ENCODE measurements around the gene NWD2. TPM values are rescaled to one million over a fixed set of nuclear protein-coding genes. Genes with fewer than 3 reads are reported as not detected.
"Not testable (repeated sequence)": the region's sequence is repeated elsewhere in the genome, so short reads cannot be mapped to it uniquely, and the experiment has no call there.

Gene NWD2
- total RNA-seq, 4 donors from 2014 or later: 0.16 to 2.1 (median 0.61) TPM

- TF ChIP-seq POLR2A (IDR thresholded peaks at IDR 0.05) (no peak), EP300 (IDR thresholded peaks at IDR 0.05) (no peak), POLR2AphosphoS5 (IDR thresholded peaks at IDR 0.05) (no peak), CTCF (IDR thresholded peaks at IDR 0.05) (no peak)
- no peak overlapping the region for H3K4me3 ChIP-seq
- WGBS: 63% methylated on average over 1 of the region's 1 CpG
- no peak for DNase-seq (ENCODE audit: low spot score in 2 of 2)
- no peaks in the 10 kb centered on the region for H3K27me3 ChIP-seq
- no peak overlapping the region for H3K27ac ChIP-seq
- H3K9me3 ChIP-seq: no peaks in the 10 kb centered on the region
- no peaks in the 10 kb centered on the region for H3K4me1 ChIP-seq
- no peaks in the 10 kb centered on the region for H3K36me3 ChIP-seq
Observed at GRCh38 chr4:37482236-37482913, 237.8 kb downstream of the NWD2 start.

GRCh38 chr4:37483610-37484009 lies 239.1 kb downstream of the NWD2 start:
- TF ChIP-seq EP300 (IDR thresholded peaks at IDR 0.05) (no peak), POLR2AphosphoS5 (IDR thresholded peaks at IDR 0.05) (no peak), POLR2A (IDR thresholded peaks at IDR 0.05) (no peak)
- H3K27ac ChIP-seq: no peak overlapping the region
- DNase-seq (ENCODE audit: low spot score in 2 of 2): no peak
- no peaks in the 10 kb centered on the region for H3K27me3 ChIP-seq
- 67% methylated on average over 1 of the region's 1 CpG for WGBS
- H3K36me3 ChIP-seq: no peaks in the 10 kb centered on the region
- H3K4me1 ChIP-seq: no peaks in the 10 kb centered on the region
- H3K9me3 ChIP-seq: no peaks in the 10 kb centered on the region
- no peak overlapping the region for H3K4me3 ChIP-seq

- no peak overlapping the region for H3K27ac ChIP-seq
- no peak for DNase-seq (ENCODE audit: low spot score in 2 of 2)
- WGBS: 46% methylated on average over 3 of the region's 3 CpGs
- H3K4me3 ChIP-seq: no peak overlapping the region
- H3K9me3 ChIP-seq: no peaks in the 10 kb centered on the region
- no peaks in the 10 kb centered on the region for H3K36me3 ChIP-seq
- H3K4me1 ChIP-seq: no peaks in the 10 kb centered on the region
- TF ChIP-seq CTCF (IDR thresholded peaks at IDR 0.05) (no peak), EP300 (IDR thresholded peaks at IDR 0.05) (no peak), POLR2AphosphoS5 (IDR thresholded peaks at IDR 0.05) (no peak), POLR2A (IDR thresholded peaks at IDR 0.05) (no peak)
- no peaks in the 10 kb centered on the region for H3K27me3 ChIP-seq
Observed at GRCh38 chr4:37486166-37486565, 241.6 kb downstream of the NWD2 start.

GRCh38 chr4:37487668-37488067 lies 243.1 kb downstream of the NWD2 start:
- Histone ChIP-seq H3K4me3 (no peak overlapping the region), H3K4me1 (no peaks in the 10 kb centered on the region), H3K36me3 (no peaks in the 10 kb centered on the region), H3K9me3 (no peaks in the 10 kb centered on the region), H3K27me3 (no peaks in the 10 kb centered on the region), H3K27ac (no peak overlapping the region)
- no peak for DNase-seq (ENCODE audit: low spot score in 2 of 2)
- TF ChIP-seq POLR2AphosphoS5 (IDR thresholded peaks at IDR 0.05): no peak
- TF ChIP-seq CTCF (IDR thresholded peaks at IDR 0.05): no peak
- TF ChIP-seq EP300 (IDR thresholded peaks at IDR 0.05): no peak
- TF ChIP-seq POLR2A (IDR thresholded peaks at IDR 0.05): no peak

GRCh38 chr4:37489697-37490096 lies 245.2 kb downstream of the NWD2 start:
- Histone ChIP-seq H3K27ac (no peak overlapping the region), H3K27me3 (no peaks in the 10 kb centered on the region), H3K36me3 (no peaks in the 10 kb centered on the region), H3K4me1 (no peaks in the 10 kb centered on the region), H3K9me3 (peaks cover 5% of the 10 kb centered on the region), H3K4me3 (no peak overlapping the region)
- 59% methylated on average over 1 of the region's 1 CpG for WGBS
- TF ChIP-seq POLR2AphosphoS5 (IDR thresholded peaks at IDR 0.05) (no peak), EP300 (IDR thresholded peaks at IDR 0.05) (no peak)
- DNase-seq (ENCODE audit: low spot score in 2 of 2): no peak

GRCh38 chr4:37490391-37491347 lies 246.1 kb downstream of the NWD2 start:
- H3K27me3 ChIP-seq: no peaks in the 10 kb centered on the region
- peaks cover 10% of the 10 kb centered on the region for H3K9me3 ChIP-seq
- no peak overlapping the region for H3K27ac ChIP-seq
- H3K36me3 ChIP-seq: no peaks in the 10 kb centered on the region
- 85% methylated on average over 9 of the region's 9 CpGs for WGBS
- TF ChIP-seq POLR2A (IDR thresholded peaks at IDR 0.05) (no peak), POLR2AphosphoS5 (IDR thresholded peaks at IDR 0.05) (no peak), EP300 (IDR thresholded peaks at IDR 0.05) (no peak), CTCF (IDR thresholded peaks at IDR 0.05) (no peak)
- H3K4me3 ChIP-seq: no peak overlapping the region
- H3K4me1 ChIP-seq: no peaks in the 10 kb centered on the region
- no peak for DNase-seq (ENCODE audit: low spot score in 2 of 2)

GRCh38 chr4:37495353-37495752 lies 250.8 kb downstream of the NWD2 start:
- DNase-seq (ENCODE audit: low spot score in 2 of 2); H3K27me3 ChIP-seq; H3K27ac ChIP-seq; H3K4me3 ChIP-seq; H3K4me1 ChIP-seq; H3K36me3 ChIP-seq: not testable (repeated sequence)
- 96% methylated on average over 4 of the region's 4 CpGs for WGBS
- H3K9me3 ChIP-seq: peaks cover 37% of the 10 kb centered on the region
